HL-60 (cell line): ENCODE measurements around the gene MARCKSL1.

Experiments
- CTCF ChIP-seq: IDR thresholded peaks from one replicate; pipeline ENCODE4 v1.5.1; 2011; ENCODE audit warnings: low read length, control low read depth, inconsistent platforms; ENCODE audit not compliant: insufficient read depth
- GABPA ChIP-seq: IDR thresholded peaks from 2 replicates; pipeline ENCODE4 v1.6.1; 2012; ENCODE audit warnings: low read depth
- POLR2AphosphoS5 ChIP-seq: IDR thresholded peaks from 2 replicates; pipeline ENCODE4 v1.6.1; 2012; ENCODE audit warnings: low read depth
- REST ChIP-seq: IDR thresholded peaks from 2 replicates; pipeline ENCODE4 v1.6.1; 2012; ENCODE audit warnings: low read depth; ENCODE audit not compliant: insufficient replicate concordance

GRCh38 chr1:32337855-32338636, 2.0 kb upstream of the MARCKSL1 start:
- TF ChIP-seq CTCF (no peak), POLR2AphosphoS5 (peak; percentile 44; the same call in 1 of the 2 replicates), GABPA (no peak), REST (no peak)
